ENCODE measurements around the gene CNOT4. TPM values are rescaled to one million over a fixed set of nuclear protein-coding genes. Genes with fewer than 3 reads are reported as not detected.
A peak's percentile ranks its signal among the peaks of the same experiment; 100 is the strongest.

CNOT4 gene, protein sequence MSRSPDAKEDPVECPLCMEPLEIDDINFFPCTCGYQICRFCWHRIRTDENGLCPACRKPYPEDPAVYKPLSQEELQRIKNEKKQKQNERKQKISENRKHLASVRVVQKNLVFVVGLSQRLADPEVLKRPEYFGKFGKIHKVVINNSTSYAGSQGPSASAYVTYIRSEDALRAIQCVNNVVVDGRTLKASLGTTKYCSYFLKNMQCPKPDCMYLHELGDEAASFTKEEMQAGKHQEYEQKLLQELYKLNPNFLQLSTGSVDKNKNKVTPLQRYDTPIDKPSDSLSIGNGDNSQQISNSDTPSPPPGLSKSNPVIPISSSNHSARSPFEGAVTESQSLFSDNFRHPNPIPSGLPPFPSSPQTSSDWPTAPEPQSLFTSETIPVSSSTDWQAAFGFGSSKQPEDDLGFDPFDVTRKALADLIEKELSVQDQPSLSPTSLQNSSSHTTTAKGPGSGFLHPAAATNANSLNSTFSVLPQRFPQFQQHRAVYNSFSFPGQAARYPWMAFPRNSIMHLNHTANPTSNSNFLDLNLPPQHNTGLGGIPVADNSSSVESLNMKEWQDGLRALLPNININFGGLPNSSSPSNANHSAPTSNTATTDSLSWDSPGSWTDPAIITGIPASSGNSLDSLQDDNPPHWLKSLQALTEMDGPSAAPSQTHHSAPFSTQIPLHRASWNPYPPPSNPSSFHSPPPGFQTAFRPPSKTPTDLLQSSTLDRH
- 3.9 and 9.5 TPM in 2 replicates for total RNA-seq

DNA sequence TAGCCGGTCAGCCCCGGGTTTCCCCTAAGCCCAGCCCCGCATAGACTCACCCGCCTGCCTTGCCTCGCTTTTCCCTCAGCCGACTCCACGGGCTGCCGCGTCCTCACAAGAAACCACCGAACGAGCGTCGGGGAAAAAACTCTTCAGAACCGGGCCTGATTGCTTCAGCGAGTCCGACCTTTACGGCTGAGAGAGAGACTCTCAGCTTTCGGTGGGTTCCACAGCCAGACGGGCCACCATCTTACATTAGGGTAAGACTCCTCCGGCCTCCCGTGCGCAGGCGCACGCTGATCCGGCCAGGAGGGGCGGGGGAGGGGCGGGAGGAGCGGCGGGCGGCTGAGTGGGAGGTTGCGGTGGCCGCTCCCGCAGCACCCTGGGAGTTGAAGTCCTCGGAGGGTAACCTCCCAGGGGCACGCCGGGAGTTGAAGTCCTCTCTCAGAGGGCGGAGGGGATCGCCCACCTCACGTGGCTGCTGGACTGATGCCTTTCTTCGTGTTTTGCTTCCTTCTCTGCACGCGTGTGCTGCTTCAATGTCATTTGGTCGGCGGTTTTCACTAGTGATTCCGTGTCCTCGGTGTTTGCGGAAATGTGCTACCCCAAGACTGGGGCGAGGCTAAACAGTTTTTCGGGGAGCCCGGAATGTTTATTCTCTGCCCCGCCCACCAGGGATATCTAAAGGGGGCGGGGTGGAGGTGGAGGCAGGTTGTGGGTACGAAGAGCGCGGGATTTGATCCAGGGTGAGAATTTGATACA, at the start of gene CNOT4:
CNOT4 (minus strand) TSS at position 264 of the 753 bp plus-strand sequence. CDS start 71,771 bp downstream, outside the sequence.
- H3K4me3 ChIP-seq (ENCODE audit: low read depth, low read length), result peak within 1 kb of the TSS; percentile 94
- no peaks in the 10 kb centered on the region for H3K36me3 ChIP-seq (ENCODE audit: control insufficient read depth, insufficient read depth, low read length)
- DNase-seq (ENCODE audit: low read depth) (peak; percentile 89), FAIRE-seq (no peak)
- TF ChIP-seq, protein P1, sequence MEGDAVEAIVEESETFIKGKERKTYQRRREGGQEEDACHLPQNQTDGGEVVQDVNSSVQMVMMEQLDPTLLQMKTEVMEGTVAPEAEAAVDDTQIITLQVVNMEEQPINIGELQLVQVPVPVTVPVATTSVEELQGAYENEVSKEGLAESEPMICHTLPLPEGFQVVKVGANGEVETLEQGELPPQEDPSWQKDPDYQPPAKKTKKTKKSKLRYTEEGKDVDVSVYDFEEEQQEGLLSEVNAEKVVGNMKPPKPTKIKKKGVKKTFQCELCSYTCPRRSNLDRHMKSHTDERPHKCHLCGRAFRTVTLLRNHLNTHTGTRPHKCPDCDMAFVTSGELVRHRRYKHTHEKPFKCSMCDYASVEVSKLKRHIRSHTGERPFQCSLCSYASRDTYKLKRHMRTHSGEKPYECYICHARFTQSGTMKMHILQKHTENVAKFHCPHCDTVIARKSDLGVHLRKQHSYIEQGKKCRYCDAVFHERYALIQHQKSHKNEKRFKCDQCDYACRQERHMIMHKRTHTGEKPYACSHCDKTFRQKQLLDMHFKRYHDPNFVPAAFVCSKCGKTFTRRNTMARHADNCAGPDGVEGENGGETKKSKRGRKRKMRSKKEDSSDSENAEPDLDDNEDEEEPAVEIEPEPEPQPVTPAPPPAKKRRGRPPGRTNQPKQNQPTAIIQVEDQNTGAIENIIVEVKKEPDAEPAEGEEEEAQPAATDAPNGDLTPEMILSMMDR (IDR thresholded peaks at IDR 0.05; ENCODE audit: insufficient read depth, low read length, severe bottlenecking), result no peak
- no peaks in the 10 kb centered on the region for H3K27me3 ChIP-seq (ENCODE audit: control insufficient read depth, insufficient read depth, low read length)

DNA sequence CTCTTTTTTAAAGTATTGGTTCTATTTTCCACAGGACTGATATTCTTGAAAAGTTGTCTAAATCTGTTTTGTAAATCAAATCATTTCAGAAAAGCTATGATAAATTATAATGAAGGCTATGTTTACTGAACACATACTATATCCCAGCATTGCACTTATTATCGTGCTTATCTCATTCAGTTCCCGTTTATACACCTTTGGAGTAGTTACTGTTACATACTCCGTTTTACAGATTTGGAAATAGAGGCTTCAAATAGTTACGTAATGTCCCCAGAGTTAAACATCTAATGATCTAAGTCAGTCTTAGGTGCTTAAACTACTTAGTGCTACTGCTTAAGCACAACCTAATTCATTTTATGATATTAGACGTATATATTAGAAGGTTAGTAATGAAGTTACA, 49.0 kb upstream of the CNOT4 start:
- no peaks in the 10 kb centered on the region for H3K36me3 ChIP-seq (ENCODE audit: control insufficient read depth, insufficient read depth, low read length)
- TF ChIP-seq, protein P1 (IDR thresholded peaks at IDR 0.05; ENCODE audit: insufficient read depth, low read length, severe bottlenecking), result no peak
- no peaks in the 10 kb centered on the region for H3K27me3 ChIP-seq (ENCODE audit: control insufficient read depth, insufficient read depth, low read length)
- FAIRE-seq (no peak), DNase-seq (ENCODE audit: low read depth) (no peak)
- peak overlapping the region; percentile 54 for H3K4me3 ChIP-seq (ENCODE audit: low read depth, low read length)

DNA sequence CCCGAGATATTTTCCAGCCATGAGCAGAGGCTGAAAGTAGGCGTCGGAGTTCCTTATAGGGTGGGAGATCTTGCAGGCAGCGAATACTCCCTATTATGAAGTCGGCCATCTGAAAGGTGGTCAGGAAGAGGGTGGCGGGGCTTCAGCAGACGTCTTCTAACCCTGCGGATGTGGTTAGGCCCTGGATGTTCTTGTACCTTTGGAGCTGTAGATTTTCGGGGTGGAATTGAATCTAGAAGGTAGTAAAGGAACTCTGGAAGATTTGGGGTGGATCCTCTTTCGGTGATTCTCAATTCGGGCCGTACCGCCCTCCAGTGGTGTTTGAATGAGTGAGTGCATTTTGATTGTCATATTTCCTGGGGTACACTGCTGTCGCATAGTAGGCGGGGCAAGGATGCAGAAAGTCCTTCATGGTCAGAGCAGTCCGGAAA, 48.5 kb upstream of the CNOT4 start:
- FAIRE-seq (no peak), DNase-seq (ENCODE audit: low read depth) (peak; percentile 68)
- TF ChIP-seq, protein P1 (IDR thresholded peaks at IDR 0.05; ENCODE audit: insufficient read depth, low read length, severe bottlenecking), result peak; percentile 62

DNA sequence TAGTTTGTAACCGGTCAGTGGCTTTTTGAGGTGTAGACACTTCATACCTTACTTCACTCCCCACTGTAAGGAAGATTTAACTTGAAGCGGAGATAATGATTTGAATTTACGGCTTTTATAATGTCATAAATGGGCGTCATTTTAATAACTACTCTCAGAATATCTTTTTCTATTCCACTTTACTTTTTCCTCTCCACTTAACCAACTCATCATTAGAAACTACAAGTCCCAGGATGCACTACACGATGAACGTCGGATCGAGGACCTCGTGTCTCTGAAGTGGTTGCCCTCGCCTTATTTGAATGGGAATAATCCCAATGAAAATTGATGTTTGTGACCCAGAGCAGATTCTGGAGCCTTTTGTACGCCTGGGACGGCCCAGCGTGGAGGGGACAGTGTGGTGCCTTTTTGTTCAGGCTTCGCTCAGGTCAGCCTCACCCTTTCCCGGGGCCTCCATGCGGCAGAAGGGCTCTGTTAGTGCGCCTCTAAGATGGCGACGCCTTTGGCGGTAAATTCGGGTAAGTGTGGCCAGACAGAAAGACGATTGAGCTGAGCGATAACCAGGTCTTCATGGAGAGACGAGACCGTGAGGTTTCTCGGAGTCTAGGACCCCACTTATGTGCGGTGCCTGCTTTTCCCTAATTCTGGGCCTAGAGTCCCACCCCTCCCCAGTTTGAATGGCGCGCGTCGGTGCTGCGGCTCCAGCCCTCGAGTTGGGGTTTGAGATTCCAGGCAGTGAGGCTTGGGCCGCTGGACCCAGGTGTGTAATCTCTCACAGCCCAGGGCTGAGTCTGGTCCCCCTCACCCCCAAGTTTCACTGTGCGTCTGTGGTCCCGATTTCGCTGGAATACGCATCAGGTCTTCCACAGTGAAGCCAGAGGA, 47.8 kb upstream of the CNOT4 start, which contains the start of gene NUP205:
NUP205 (plus strand) TSS at position 463 of the 882 bp plus-strand sequence; CDS start at position 491, 28 bp downstream.
- TF ChIP-seq, protein P1 (IDR thresholded peaks at IDR 0.05; ENCODE audit: insufficient read depth, low read length, severe bottlenecking), result no peak
- H3K4me3 ChIP-seq (ENCODE audit: low read depth, low read length), result peak within 1 kb of the TSS; percentile 54
- DNase-seq (ENCODE audit: low read depth), result peak; percentile 81
- no peak for FAIRE-seq
- no peaks in the 10 kb centered on the region for H3K36me3 ChIP-seq (ENCODE audit: control insufficient read depth, insufficient read depth, low read length)
- H3K27me3 ChIP-seq (ENCODE audit: control insufficient read depth, insufficient read depth, low read length), result no peaks in the 10 kb centered on the region

More for the DNA sequence above, 48.5 kb upstream of the CNOT4 start:
- Histone ChIP-seq H3K27me3 (ENCODE audit: control insufficient read depth, insufficient read depth, low read length) (no peaks in the 10 kb centered on the region), H3K4me3 (ENCODE audit: low read depth, low read length) (peak overlapping the region; percentile 54), H3K36me3 (ENCODE audit: control insufficient read depth, insufficient read depth, low read length) (no peaks in the 10 kb centered on the region)

DNA sequence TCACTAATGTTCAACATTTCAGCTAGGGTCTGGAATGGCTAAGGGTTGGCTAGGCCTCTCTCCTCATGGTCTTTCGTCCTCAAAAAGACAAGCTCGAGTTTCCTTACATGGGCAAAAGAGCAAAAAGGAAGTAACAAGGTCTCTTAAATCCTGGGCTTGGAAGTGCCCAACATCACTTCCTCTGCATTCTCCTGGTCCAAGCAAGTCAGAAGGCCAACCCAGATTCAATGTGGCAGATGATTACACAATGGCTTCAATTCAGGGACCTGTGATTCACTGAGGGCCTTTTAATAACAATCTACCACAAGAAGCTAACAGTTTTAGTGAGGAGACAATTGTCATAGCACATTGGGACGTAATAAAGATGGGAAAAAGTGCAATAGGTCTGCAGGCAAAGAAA, 43.4 kb upstream of the CNOT4 start:
- no peaks in the 10 kb centered on the region for H3K36me3 ChIP-seq (ENCODE audit: control insufficient read depth, insufficient read depth, low read length)
- H3K4me3 ChIP-seq (ENCODE audit: low read depth, low read length), result no peak overlapping the region
- FAIRE-seq (no peak), DNase-seq (ENCODE audit: low read depth) (no peak)
- TF ChIP-seq, protein P1 (IDR thresholded peaks at IDR 0.05; ENCODE audit: insufficient read depth, low read length, severe bottlenecking), result no peak
- H3K27me3 ChIP-seq (ENCODE audit: control insufficient read depth, insufficient read depth, low read length), result no peaks in the 10 kb centered on the region

Measured in bronchial epithelial cell (primary cell).